HK-2 (cell line): ENCODE data around the gene NPC2.
"Not testable (repeated sequence)": the region's sequence is repeated elsewhere in the genome, so short reads cannot be mapped to it uniquely, and the experiment has no call there.

Experiments used
- DNase-seq: peaks from one replicate; pipeline ENCODE4 v3.0.0-alpha.2; 2018; ENCODE audit not compliant: unreplicated experiment

NPC2 gene

GRCh38 chr14:74492776-74493342, at the start of gene NPC2:
Gene NPC2 (minus strand): TSS chr14:74493305. CDS start chr14:74493274, 31 bp downstream.
- DNase-seq: no peak

GRCh38 chr14:74542056-74542685, 49.1 kb upstream of the NPC2 start:
- no peak for DNase-seq

- no peak for DNase-seq
Measured at GRCh38 chr14:74541225-74541624, 48.1 kb upstream of the NPC2 start.

- DNase-seq: no peak
Measured at GRCh38 chr14:74539503-74539902, 46.4 kb upstream of the NPC2 start.

GRCh38 chr14:74538411-74539391, 45.6 kb upstream of the NPC2 start:
- no peak for DNase-seq

- DNase-seq: not testable (repeated sequence)
Measured at GRCh38 chr14:74536336-74536735, 43.2 kb upstream of the NPC2 start.

GRCh38 chr14:74535756-74536325, 42.7 kb upstream of the NPC2 start:
- no peak for DNase-seq

GRCh38 chr14:74533576-74533975, 40.5 kb upstream of the NPC2 start:
- no peak for DNase-seq

- DNase-seq: no peak
Measured at GRCh38 chr14:74532246-74532645, 39.1 kb upstream of the NPC2 start.

GRCh38 chr14:74531467-74531866, 38.4 kb upstream of the NPC2 start:
- no peak for DNase-seq

GRCh38 chr14:74531006-74531405, 37.9 kb upstream of the NPC2 start:
- no peak for DNase-seq

- no peak for DNase-seq
Measured at GRCh38 chr14:74528886-74529285, 35.8 kb upstream of the NPC2 start.

- DNase-seq: no peak
Measured at GRCh38 chr14:74528406-74528805, 35.3 kb upstream of the NPC2 start.

GRCh38 chr14:74527736-74528280, 34.7 kb upstream of the NPC2 start:
- DNase-seq: no peak

GRCh38 chr14:74526854-74527585, 33.9 kb upstream of the NPC2 start:
- DNase-seq: no peak

GRCh38 chr14:74525361-74525851, 32.3 kb upstream of the NPC2 start:
- no peak for DNase-seq

- no peak for DNase-seq
Measured at GRCh38 chr14:74524812-74525135, 31.7 kb upstream of the NPC2 start.

GRCh38 chr14:74524076-74524811, 31.1 kb upstream of the NPC2 start:
- no peak for DNase-seq

- DNase-seq: no peak
Measured at GRCh38 chr14:74522740-74523139, 29.6 kb upstream of the NPC2 start.

- DNase-seq: no peak
Measured at GRCh38 chr14:74521756-74522155, 28.7 kb upstream of the NPC2 start.
